ENCODE measurements around the gene CNIH2. TPM values are rescaled to one million over a fixed set of nuclear protein-coding genes. Genes with fewer than 3 reads are reported as not detected.

Gene CNIH2
- total and polyA plus RNA-seq, 9 of the 15 experiments (the other 6 are each of a cell fraction or from before 2014, with no cell fraction given) = 0.26 to 0.89 (median 0.40) TPM; not detected in 4

DNA sequence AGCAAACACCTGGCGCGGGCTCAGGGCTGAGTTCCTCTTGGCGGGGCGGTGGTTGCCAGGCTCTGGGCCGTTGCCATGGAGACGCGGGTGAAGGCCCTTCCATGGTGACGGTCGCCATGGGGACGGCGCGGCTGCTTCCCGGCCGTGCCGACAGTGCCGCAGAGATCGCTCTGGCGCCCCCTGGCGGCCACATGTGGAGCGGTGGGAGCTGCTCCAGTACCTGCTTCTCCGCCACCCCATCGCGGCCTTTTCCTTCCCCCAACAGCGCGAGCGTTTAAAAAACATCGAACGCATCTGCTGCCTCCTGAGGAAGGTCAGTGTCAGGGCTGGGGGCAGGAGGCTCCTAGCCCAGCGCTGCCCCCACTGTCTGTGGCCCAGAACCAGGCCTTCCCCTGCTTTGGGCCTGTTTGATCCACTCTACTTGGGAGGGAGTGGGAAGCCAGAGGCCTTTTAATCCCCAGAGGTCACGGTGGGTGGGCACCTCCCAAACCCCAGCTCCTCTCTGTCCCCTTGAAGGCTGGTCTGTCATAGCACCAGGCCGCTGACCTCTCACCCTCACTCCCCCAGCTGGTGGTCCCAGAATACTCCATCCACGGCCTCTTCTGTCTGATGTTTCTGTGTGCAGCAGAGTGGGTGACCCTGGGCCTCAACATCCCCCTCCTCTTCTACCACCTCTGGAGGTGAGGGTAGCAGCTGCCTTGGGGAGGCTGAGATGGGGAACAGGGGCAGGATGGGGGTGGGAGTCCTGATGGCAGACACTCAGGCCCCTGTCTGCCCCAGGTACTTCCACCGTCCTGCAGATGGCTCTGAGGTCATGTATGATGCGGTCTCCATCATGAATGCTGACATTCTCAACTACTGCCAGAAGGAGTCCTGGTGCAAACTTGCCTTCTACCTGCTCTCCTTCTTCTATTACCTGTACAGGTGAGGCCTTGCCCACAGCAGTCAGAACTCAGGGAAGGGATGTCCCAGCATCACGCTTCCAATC, 4.8 kb downstream of the CNIH2 start (continued):
- no peak for TF ChIP-seq NUFIP1 (IDR thresholded peaks at IDR 0.05; ENCODE audit: partially characterized antibody)
- peak; percentile 88 for TF ChIP-seq PCBP1 (IDR thresholded peaks at IDR 0.05; ENCODE audit: low read depth, low read length, poor library complexity, severe bottlenecking)
- no peak for TF ChIP-seq PHF20 (IDR thresholded peaks at IDR 0.05; ENCODE audit: partially characterized antibody)
- TF ChIP-seq MAFK (IDR thresholded peaks at IDR 0.05; ENCODE audit: low read length) = no peak
- no peak for TF ChIP-seq ZNF253 (CRISPR knock-in tag; conservative IDR thresholded peaks at IDR 0.05)
- no peak for TF ChIP-seq SRSF9 (IDR thresholded peaks at IDR 0.05; ENCODE audit: borderline replicate concordance, low read depth, low read length)
- TF ChIP-seq SRSF7 (optimal IDR thresholded peaks at IDR 0.05; ENCODE audit: low read depth, low read length) = no peak
- TF ChIP-seq, protein P1, sequence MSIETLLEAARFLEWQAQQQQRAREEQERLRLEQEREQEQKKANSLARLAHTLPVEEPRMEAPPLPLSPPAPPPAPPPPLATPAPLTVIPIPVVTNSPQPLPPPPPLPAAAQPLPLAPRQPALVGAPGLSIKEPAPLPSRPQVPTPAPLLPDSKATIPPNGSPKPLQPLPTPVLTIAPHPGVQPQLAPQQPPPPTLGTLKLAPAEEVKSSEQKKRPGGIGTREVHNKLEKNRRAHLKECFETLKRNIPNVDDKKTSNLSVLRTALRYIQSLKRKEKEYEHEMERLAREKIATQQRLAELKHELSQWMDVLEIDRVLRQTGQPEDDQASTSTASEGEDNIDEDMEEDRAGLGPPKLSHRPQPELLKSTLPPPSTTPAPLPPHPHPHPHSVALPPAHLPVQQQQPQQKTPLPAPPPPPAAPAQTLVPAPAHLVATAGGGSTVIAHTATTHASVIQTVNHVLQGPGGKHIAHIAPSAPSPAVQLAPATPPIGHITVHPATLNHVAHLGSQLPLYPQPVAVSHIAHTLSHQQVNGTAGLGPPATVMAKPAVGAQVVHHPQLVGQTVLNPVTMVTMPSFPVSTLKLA (conservative IDR thresholded peaks at IDR 0.05) = peak in 1 of 2 experiments; percentile 56; a peak in 1 of 4 replicates
- TF ChIP-seq ZBED1 (IDR thresholded peaks at IDR 0.05) = no peak
- TF ChIP-seq POLR2H (tag; IDR thresholded peaks at IDR 0.05; ENCODE audit: low read depth) = no peak
- 0 out of 2 replicates have a peak, but pooled peaks have one; percentile 69 for TF ChIP-seq HDAC6 (IDR thresholded peaks at IDR 0.05; ENCODE audit: low read depth, low read length)
- TF ChIP-seq SAP30 (IDR thresholded peaks at IDR 0.05; ENCODE audit: borderline replicate concordance, insufficient read depth, low read depth, low read length, poor library complexity, severe bottlenecking) = no peak
- peak; percentile 54 for TF ChIP-seq ZFX (CRISPR knock-in tag; IDR thresholded peaks at IDR 0.05)
- peak; percentile 62 to 68 for TF ChIP-seq RAD21 (CRISPR knock-in tag; conservative IDR thresholded peaks at IDR 0.05 in 1 of 2, IDR thresholded peaks at IDR 0.05 in 1 of 2)
- TF ChIP-seq KLF6 (CRISPR knock-in tag; IDR thresholded peaks at IDR 0.05; ENCODE audit: borderline replicate concordance) = no peak
- TF ChIP-seq, protein P2, sequence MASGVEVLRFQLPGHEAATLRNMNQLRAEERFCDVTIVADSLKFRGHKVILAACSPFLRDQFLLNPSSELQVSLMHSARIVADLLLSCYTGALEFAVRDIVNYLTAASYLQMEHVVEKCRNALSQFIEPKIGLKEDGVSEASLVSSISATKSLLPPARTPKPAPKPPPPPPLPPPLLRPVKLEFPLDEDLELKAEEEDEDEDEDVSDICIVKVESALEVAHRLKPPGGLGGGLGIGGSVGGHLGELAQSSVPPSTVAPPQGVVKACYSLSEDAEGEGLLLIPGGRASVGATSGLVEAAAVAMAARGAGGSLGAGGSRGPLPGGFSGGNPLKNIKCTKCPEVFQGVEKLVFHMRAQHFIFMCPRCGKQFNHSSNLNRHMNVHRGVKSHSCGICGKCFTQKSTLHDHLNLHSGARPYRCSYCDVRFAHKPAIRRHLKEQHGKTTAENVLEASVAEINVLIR (CRISPR knock-in tag; IDR thresholded peaks at IDR 0.05) = no peak
- TF ChIP-seq, protein P3, sequence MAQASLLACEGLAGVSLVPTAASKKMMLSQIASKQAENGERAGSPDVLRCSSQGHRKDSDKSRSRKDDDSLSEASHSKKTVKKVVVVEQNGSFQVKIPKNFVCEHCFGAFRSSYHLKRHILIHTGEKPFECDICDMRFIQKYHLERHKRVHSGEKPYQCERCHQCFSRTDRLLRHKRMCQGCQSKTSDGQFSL (CRISPR knock-in tag; IDR thresholded peaks at IDR 0.05) = peak; percentile 58; the same call in 1 of the 2 replicates
- TF ChIP-seq, protein P3 (tag; IDR thresholded peaks at IDR 0.05) = no peak
- TF ChIP-seq, protein P4, sequence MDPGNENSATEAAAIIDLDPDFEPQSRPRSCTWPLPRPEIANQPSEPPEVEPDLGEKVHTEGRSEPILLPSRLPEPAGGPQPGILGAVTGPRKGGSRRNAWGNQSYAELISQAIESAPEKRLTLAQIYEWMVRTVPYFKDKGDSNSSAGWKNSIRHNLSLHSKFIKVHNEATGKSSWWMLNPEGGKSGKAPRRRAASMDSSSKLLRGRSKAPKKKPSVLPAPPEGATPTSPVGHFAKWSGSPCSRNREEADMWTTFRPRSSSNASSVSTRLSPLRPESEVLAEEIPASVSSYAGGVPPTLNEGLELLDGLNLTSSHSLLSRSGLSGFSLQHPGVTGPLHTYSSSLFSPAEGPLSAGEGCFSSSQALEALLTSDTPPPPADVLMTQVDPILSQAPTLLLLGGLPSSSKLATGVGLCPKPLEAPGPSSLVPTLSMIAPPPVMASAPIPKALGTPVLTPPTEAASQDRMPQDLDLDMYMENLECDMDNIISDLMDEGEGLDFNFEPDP (CRISPR knock-in tag; IDR thresholded peaks at IDR 0.05) = no peak
- no peak for TF ChIP-seq HDAC2 (IDR thresholded peaks at IDR 0.05)
- peak in 1 of 2 experiments; percentile 71; a peak in 1 of 4 replicates for TF ChIP-seq NONO (IDR thresholded peaks at IDR 0.05; ENCODE audit: low read depth in 2 of 2, low read length in 1 of 2)
- TF ChIP-seq RBM25 (IDR thresholded peaks at IDR 0.05; ENCODE audit: low read depth, low read length, severe bottlenecking) = peak; percentile 68

All from K562 (cell line).